ENCODE data around the gene MRGPRF. TPM values are rescaled to one million over a fixed set of nuclear protein-coding genes. Genes with fewer than 3 reads are reported as not detected.

Gene MRGPRF
- total RNA-seq, 1 donor from 2014 or later, result 7.6 TPM

DNA sequence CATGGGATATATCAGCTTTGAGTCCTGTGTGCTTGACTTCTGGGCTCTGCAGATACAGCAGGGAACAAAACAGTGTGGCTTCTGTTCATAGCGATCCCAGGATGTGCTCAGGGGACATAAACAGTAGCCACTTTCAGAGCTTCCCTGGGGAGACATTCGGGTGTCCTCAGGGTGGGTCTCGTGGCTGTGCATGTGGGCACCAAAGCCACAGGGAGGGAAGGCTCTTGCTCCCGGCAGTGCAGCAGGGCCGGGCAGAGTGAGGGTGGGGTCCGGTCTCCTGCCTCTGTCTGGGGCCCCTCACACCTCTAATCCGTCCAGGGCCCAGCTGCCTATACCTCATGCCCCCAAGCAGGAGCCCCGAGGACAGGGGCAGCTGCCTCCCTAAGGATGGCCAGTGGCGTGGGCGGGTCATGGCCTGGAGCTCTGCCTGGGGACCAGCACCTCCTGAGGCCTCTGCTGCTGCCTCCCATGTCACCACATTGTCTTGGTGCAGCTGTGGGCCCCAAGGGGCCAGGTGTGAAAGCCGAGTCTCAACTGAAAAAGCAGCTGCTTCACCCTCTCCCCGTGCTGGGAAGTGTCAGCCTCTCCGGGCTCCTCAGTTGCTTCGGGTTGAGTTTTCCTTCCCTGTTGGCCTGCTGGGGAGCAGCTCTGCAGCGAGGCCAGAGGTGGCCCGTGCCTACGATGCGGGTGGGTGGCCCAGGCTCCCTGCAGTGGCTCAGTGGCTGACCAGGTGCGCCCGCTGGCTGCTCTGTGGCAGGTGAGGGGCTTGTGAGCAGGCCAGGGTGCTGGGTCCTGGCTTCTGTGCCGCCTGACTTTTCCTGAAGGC lies 39.5 kb upstream of the MRGPRF start:
- DNase-seq (ENCODE audit: missing footprints) (peak; percentile 60), ATAC-seq (no peak)
- intact Hi-C loops (cut with DNase I), result loop anchor here (5.0 kb wide), 2 partner anchors 35 to 105 kb away; no protein-coding TSS in a partner anchor

- DNase-seq (ENCODE audit: missing footprints), result peak; percentile 63
- intact Hi-C loops (cut with DNase I), result loop anchor here (5.0 kb wide), 2 partner anchors 36 to 104 kb away; no protein-coding TSS in a partner anchor
- ATAC-seq, result peak; percentile 27
Measured at GRCh38 chr11:69051381-69052342, 38.6 kb upstream of the MRGPRF start.

- DNase-seq (ENCODE audit: missing footprints) (peak; percentile 45), ATAC-seq (no peak)
- intact Hi-C loops (cut with DNase I), result loop anchor here (5.0 kb wide), 2 partner anchors 37 to 103 kb away; no protein-coding TSS in a partner anchor
Measured at GRCh38 chr11:69050592-69051380, 37.7 kb upstream of the MRGPRF start.

GRCh38 chr11:69049490-69049867 lies 36.4 kb upstream of the MRGPRF start:
- ATAC-seq, result no peak
- intact Hi-C loops (cut with DNase I), result no loop called here
- DNase-seq (ENCODE audit: missing footprints), result peak; percentile 65

DNA sequence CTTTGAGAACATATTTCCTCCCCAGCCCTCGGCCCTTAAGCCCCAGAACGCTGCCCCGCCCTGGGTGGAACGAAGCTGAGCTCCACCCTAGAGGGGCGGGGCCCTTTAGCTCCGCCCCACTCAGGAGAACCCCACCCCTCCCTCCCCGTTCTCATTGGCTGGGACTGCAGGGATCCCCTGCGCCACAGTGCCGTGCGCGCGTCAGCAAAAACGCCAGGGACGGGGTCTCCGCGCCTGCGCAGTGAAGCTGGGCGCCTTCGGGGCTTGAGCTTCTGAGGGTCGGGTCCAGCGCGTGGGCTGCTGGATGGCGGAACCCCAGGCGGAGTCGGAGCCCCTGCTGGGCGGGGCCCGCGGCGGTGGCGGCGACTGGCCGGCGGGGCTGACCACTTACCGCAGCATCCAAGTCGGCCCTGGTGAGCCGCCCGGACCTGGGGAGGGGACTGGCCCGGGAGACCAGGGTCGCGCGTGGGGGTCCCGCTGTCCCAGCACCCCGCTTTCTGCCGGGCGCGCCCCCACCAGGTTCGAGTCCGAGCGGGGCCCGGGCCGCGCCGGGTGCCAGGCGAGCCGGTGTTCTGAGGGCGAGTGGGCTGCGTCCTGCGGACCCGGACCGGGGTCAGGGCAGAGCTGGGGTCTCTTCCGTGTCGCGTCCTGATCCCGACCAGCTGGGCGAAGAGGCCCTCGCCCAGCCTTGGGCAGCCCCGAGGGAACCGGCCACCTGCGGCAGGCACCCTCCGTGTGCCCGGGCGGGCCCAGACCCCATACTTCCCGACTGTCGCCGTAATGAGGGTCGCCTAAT lies 35.8 kb upstream of the MRGPRF start, which contains the start of gene TPCN2:
TSS of gene TPCN2 (plus strand) at position 239 of the 796 bp plus-strand sequence. CDS start at position 305, 66 bp downstream.
- intact Hi-C loops (cut with DNase I), result no loop called here
- ATAC-seq (peak; percentile 93), DNase-seq (ENCODE audit: missing footprints) (peak; percentile 95)

DNA sequence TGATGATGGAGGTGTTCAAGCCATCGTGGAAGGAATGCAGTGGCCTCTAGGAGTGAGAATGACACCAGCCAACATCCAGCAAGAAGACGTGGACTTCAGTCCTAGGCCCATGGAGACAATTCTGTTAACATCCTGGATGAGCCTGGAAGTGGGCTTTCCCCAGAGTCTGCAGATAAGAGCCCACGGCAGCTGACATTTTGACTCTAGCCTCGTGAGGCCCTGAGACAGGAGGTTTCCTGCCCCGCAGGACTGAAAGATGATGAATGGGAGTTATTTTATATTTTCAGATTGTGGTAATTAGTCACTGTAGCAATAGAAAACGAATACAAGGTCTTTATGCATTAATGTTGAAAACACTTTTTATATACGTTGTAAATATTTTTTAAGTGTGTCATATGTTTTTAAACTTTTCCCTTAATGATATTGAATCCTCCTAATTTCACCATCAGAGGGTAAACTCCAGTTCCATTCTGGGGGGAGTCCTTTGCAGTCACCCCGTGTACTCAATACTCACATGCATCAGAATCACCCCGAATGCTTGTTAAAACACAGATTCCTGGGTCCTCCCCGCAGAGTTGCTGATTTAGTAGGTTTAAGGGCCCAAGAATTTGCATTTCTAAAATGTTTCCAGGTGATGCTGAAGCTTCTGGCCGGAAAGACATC lies 35.1 kb upstream of the MRGPRF start:
- DNase-seq (ENCODE audit: missing footprints) (peak; percentile 40), ATAC-seq (no peak)
- intact Hi-C loops (cut with DNase I), result no loop called here

DNA sequence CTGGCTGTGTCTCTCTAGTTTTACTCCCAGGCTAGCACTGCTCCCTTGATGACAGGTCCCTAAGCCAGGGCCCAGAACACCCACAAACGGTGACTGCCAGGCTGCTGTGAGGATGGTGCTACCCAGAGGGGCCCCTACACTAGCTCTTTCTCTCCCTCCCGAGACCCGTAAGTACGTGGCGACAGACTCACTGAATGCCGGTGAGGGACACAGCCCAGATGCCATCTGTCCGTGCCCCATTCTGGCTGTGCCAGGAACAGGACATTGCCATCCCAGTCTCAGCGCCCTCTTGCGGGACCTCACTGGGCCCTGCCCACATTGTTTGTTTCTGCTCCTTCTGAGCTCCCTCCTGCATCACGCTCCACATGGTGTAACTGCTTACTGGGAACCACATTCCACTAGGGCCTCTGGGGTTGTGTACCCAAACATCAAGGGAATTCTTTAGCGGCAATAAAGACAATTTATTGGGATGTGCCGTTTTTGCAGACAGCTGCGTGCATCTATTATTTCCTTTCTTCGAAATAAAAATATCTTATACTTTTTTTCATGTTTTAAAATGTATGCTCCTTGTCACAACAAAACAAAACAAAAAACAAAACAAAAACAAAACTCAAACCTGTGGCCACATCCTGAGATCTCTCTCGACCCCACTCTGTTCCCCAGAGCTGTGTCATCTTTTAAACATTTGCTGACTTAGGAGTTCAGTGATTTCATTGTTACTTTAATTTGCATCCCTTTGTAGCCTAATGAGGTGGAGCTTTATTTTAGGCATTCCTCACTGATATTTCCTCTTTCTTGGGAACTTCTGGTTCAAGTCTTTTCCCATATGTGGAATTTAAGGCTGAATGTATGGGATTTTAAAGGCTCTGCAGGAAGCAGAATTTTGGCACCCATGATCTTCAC lies 31.3 kb upstream of the MRGPRF start:
- intact Hi-C loops (cut with DNase I), result loop anchor here (5.0 kb wide), 2 partner anchors 117 to 142 kb away; partner anchors contain the start of genes IGHMBP2 and MRPL21
- DNase-seq (ENCODE audit: missing footprints) (peak; percentile 82), ATAC-seq (peak; percentile 78)

DNA sequence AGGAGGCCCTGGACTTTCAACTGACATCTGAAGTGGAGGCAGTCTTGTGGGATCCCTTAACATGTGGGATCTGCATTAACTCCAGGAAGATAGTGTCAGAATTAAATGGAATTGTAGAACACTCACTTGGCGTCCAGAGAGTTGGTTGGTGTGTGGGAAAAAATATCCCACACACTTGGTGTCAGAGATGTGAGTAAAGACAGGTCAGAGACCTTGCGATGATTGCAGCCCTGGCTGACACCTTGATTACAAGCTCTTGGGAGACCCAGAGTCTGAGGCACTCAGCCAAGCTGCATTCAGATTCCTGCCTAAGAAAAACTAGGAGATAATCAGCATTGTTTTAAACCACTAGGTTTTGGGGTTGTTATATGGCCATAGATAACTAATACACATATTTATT lies 28.5 kb upstream of the MRGPRF start:
- peak; percentile 36 for ATAC-seq
- intact Hi-C loops (cut with DNase I), result loop anchor here (5.0 kb wide), 2 partner anchors 114 to 139 kb away; partner anchors contain the start of genes IGHMBP2 and MRPL21
- no peak for DNase-seq (ENCODE audit: missing footprints)

- ATAC-seq (no peak), DNase-seq (ENCODE audit: missing footprints) (no peak)
- intact Hi-C loops (cut with DNase I), result loop anchor here (5.0 kb wide), 2 partner anchors 113 to 138 kb away; partner anchors contain the start of genes IGHMBP2 and MRPL21
Measured at GRCh38 chr11:69040581-69041260, 27.7 kb upstream of the MRGPRF start.

- intact Hi-C loops (cut with DNase I), result loop anchor here (5.0 kb wide), 2 partner anchors 113 to 138 kb away; partner anchors contain the start of genes IGHMBP2 and MRPL21
- DNase-seq (ENCODE audit: missing footprints), result no peak
- no peak for ATAC-seq
Measured at GRCh38 chr11:69040051-69040450, 27.0 kb upstream of the MRGPRF start.

GRCh38 chr11:69039501-69039900 lies 26.5 kb upstream of the MRGPRF start:
- DNase-seq (ENCODE audit: missing footprints) (no peak), ATAC-seq (no peak)
- intact Hi-C loops (cut with DNase I), result no loop called here

DNA sequence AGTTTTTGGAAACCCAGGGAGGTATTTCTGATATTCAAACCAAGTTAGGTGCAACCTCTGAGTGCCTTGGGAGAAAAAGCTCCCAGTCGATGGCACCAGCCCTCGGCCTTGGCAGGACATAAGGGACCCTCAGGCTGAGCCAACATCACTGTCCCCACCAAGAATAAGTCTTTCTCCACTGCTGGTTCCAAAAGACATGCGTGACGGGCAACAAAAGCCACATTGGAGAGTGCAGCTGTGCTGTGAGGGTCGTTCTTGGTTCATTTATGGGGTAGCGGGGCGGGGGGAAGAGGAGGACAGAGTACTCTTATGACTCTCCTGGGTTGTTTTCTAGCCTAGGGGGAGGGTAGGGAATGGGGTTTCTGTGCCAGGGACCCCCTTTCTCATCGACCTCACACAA lies 24.5 kb upstream of the MRGPRF start:
- ATAC-seq (no peak), DNase-seq (ENCODE audit: missing footprints) (no peak)
- intact Hi-C loops (cut with DNase I), result no loop called here

- no peak for DNase-seq (ENCODE audit: missing footprints)
- intact Hi-C loops (cut with DNase I), result no loop called here
- ATAC-seq, result no peak
Measured at GRCh38 chr11:69037074-69037473, 24.0 kb upstream of the MRGPRF start.

DNA sequence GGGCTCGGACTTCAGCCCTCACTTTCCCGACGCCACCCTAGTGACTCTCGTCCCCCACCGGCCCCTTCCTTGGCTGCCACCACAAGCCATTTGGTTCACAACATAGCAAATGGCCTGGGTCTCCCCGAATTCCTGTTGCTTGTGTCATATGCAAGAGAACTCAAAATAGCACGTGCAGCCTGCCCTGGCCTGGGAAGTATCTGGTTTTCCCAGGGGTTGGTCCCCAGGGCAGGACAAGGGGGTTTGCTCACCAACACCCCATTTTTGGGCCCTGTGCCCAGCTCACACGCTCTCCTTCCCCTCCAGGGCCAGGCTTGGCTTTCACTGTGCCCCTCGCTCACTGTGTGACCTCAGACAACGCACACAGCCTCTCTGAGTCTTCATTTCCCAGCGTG lies 22.9 kb upstream of the MRGPRF start:
- peak; percentile 63 for ATAC-seq
- intact Hi-C loops (cut with DNase I), result no loop called here
- no peak for DNase-seq (ENCODE audit: missing footprints)

- peak; percentile 79 for DNase-seq (ENCODE audit: missing footprints)
- ATAC-seq, result peak; percentile 63
- intact Hi-C loops (cut with DNase I), result no loop called here
Measured at GRCh38 chr11:69035150-69035945, 22.3 kb upstream of the MRGPRF start.

Measured in Right ventricle myocardium inferior (tissue), 1 donor.